ENCODE data around the gene SLC5A6.
A peak's percentile ranks its signal among the peaks of the same experiment; 100 is the strongest.

The SLC5A6 gene

GRCh38 chr2:27174638-27175037 lies 37.4 kb downstream of the SLC5A6 start:
- Histone ChIP-seq H3K9me3 (ENCODE audit: low read length) (no peaks in the 10 kb centered on the region), H3K4me1 (ENCODE audit: insufficient read depth, low read length, severe bottlenecking) (peaks cover 8% of the 10 kb centered on the region), H3K27ac (ENCODE audit: low read depth, low read length, poor library complexity, severe bottlenecking) (no peak overlapping the region), H3K9me2 (ENCODE audit: low read depth, low read length) (no peaks in the 10 kb centered on the region), H4K20me1 (ENCODE audit: insufficient read depth, low read length) (no peaks in the 10 kb centered on the region), H3K4me3 (ENCODE audit: low read depth, low read length, poor library complexity, severe bottlenecking) (no peak overlapping the region), H2AFZ (ENCODE audit: low read length) (no peak overlapping the region), H3K36me3 (ENCODE audit: insufficient read depth, low read length) (no peaks in the 10 kb centered on the region), H3K4me2 (ENCODE audit: low read length) (no peak overlapping the region), H3F3A (ENCODE audit: insufficient read depth, low read length) (no peaks in the 10 kb centered on the region), H3K9ac (ENCODE audit: low read length) (no peak overlapping the region), H3K79me2 (ENCODE audit: insufficient read depth, low read length) (no peaks in the 10 kb centered on the region), H3K27me3 (ENCODE audit: insufficient read depth, low read length) (no peaks in the 10 kb centered on the region)
- no peak for TF ChIP-seq EZH2 (IDR thresholded peaks at IDR 0.05; ENCODE audit: borderline replicate concordance, low read length)
- no peak for TF ChIP-seq CTCF (IDR thresholded peaks at IDR 0.05; ENCODE audit: low read length)

DNA sequence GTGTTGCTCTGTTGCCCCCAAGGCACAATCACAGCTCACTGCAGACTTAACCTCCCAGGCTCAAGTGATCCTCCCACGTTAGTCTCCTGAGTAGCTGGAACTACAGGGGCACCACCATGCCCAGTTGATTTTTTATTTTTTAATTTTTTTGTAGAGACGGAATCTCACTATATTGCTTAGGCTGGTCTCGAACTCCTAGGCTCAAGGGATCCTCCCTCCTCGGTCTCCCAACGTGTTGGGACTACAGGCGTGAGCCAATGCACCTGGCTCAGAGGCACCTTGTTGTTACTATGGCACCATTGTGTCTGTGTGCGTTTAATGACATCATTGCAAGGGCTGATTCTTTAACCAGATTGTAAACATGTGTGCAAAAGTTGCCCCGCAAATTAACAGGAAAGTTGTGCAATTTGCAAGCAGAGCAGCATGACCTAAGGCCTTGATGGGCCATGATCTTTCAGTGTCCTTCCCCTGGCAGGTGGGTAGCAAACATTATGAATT lies 40.7 kb downstream of the SLC5A6 start:
- Histone ChIP-seq H3F3A (ENCODE audit: insufficient read depth, low read length) (no peaks in the 10 kb centered on the region), H3K9ac (ENCODE audit: low read length) (no peak overlapping the region), H3K4me3 (ENCODE audit: low read depth, low read length, poor library complexity, severe bottlenecking) (no peak overlapping the region), H3K9me2 (ENCODE audit: low read depth, low read length) (no peaks in the 10 kb centered on the region), H3K79me2 (ENCODE audit: insufficient read depth, low read length) (no peaks in the 10 kb centered on the region), H2AFZ (ENCODE audit: low read length) (no peak overlapping the region), H3K4me1 (ENCODE audit: insufficient read depth, low read length, severe bottlenecking) (peaks cover 8% of the 10 kb centered on the region), H3K36me3 (ENCODE audit: insufficient read depth, low read length) (no peaks in the 10 kb centered on the region; the same call in 1 of the 2 replicates), H4K20me1 (ENCODE audit: insufficient read depth, low read length) (no peaks in the 10 kb centered on the region), H3K27ac (ENCODE audit: low read depth, low read length, poor library complexity, severe bottlenecking) (no peak overlapping the region), H3K9me3 (ENCODE audit: low read length) (no peaks in the 10 kb centered on the region), H3K27me3 (ENCODE audit: insufficient read depth, low read length) (no peaks in the 10 kb centered on the region), H3K4me2 (ENCODE audit: low read length) (no peak overlapping the region)
- no peak for TF ChIP-seq CTCF (IDR thresholded peaks at IDR 0.05; ENCODE audit: low read length)
- no peak for TF ChIP-seq EZH2 (IDR thresholded peaks at IDR 0.05; ENCODE audit: borderline replicate concordance, low read length)

DNA sequence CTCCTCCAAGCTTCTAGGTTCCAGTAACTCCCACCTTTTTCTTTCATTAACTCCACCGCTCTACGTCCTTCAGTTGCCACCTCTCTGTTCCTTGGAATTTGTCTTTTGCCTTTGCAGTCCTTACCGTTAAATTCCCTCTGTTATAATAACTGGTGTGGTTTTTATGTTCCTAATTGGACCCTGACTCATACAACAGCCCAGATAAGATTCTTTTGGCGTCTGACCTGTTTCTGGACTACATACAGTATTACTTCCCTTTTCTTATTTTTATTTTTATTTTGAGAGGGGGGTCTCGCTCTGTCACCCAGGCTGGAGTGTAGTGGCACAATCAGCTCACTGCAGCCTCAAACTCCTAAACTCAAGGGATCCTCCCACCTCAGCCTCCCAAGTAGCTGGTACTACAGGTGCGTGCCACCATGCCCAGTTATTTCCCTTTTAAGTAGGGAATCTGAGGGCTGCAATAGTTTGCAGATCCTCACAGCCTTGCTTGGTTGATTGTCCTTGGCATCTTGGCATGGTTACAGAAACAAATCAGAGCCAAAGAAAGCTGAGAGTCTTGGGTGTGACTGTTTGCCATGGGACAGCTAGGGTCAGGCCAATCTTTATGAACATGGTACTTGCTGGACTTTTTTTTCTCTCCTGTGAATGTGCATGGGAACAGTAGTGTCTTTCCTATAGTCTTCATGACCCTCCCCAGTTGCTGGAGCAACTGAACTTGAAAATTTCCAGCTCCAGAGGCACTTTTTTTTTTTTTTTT lies 41.3 kb downstream of the SLC5A6 start:
- H3K27ac ChIP-seq (ENCODE audit: low read depth, low read length, poor library complexity, severe bottlenecking) = no peak overlapping the region
- H3K4me2 ChIP-seq (ENCODE audit: low read length) = peak overlapping the region; percentile 54
- TF ChIP-seq EZH2 (IDR thresholded peaks at IDR 0.05; ENCODE audit: borderline replicate concordance, low read length) = no peak
- no peak for TF ChIP-seq CTCF (IDR thresholded peaks at IDR 0.05; ENCODE audit: low read length)
- H3K4me3 ChIP-seq (ENCODE audit: low read depth, low read length, poor library complexity, severe bottlenecking) = peak overlapping the region; percentile 37
- H4K20me1 ChIP-seq (ENCODE audit: insufficient read depth, low read length) = no peaks in the 10 kb centered on the region
- H2AFZ ChIP-seq (ENCODE audit: low read length) = no peak overlapping the region
- H3K4me1 ChIP-seq (ENCODE audit: insufficient read depth, low read length, severe bottlenecking) = peaks cover 8% of the 10 kb centered on the region
- H3K9ac ChIP-seq (ENCODE audit: low read length) = no peak overlapping the region; the same call in 1 of the 2 replicates
- no peaks in the 10 kb centered on the region for H3K9me2 ChIP-seq (ENCODE audit: low read depth, low read length)
- H3F3A ChIP-seq (ENCODE audit: insufficient read depth, low read length) = no peaks in the 10 kb centered on the region
- H3K9me3 ChIP-seq (ENCODE audit: low read length) = no peaks in the 10 kb centered on the region
- H3K79me2 ChIP-seq (ENCODE audit: insufficient read depth, low read length) = no peaks in the 10 kb centered on the region
- H3K27me3 ChIP-seq (ENCODE audit: insufficient read depth, low read length) = no peaks in the 10 kb centered on the region
- no peaks in the 10 kb centered on the region; the same call in 1 of the 2 replicates for H3K36me3 ChIP-seq (ENCODE audit: insufficient read depth, low read length)
